Cardiac fibroblast (primary cell): ENCODE data around the gene EPHB2.

Experiments
- DNase-seq, 2 donors: peaks; one replicate each; pipeline versions ENCODE4 v3.0.0 to v3.0.0-alpha.2; 2010; ENCODE audit warnings: low read depth in 2 of 2
- H3K4me3 ChIP-seq, 2 donors: replicated peaks in 1 of 2; 1 replicate in 1 of 2; 2 replicates in 1 of 2; pipeline ENCODE4 v1.5.1; 2011; ENCODE audit warnings: low read depth in 2 of 2, low read length in 2 of 2, mild to moderate bottlenecking in 2 of 2, moderate library complexity in 1 of 2
- TF ChIP-seq, protein P1 (sequence below): IDR thresholded peaks from one replicate; pipeline ENCODE4 v1.5.1; 2011; ENCODE audit warnings: low read depth, mild to moderate bottlenecking, low read length, inconsistent platforms

EPHB2 gene

DNA sequence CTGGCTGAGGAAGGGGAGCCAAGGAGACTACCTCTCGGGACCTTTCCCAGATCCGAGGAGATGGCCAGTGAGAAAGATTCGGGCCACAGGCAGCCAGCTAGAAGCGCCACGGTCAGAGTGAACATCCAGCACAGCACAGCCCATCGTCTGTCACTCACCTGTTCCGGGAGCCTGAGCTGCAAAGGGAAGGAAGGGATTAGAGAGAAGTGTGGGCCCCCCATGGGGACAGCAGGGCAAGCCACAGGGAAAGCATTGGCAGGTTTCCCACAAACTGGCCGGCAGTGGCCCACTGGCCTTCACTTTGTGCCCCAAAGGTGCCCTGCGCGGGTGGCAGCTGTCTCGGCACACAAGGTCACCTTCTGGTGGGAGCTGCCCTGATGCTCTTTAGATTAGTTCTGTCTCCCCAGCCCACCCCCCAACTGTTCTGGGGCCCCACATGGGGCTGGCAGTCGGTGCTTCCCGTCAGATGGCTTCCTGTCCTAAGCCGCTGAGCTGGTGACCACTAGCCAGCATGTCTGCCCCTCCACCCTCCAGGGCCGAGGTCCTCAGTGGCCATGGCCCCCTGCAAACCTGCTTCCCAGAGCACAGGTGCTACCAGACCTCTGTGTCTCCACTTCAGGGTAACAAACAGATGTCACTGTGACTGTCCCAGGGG, 205.3 kb downstream of the EPHB2 start:
- H3K4me3 ChIP-seq = no peak overlapping the region
- no peak for DNase-seq
- TF ChIP-seq, protein P1, sequence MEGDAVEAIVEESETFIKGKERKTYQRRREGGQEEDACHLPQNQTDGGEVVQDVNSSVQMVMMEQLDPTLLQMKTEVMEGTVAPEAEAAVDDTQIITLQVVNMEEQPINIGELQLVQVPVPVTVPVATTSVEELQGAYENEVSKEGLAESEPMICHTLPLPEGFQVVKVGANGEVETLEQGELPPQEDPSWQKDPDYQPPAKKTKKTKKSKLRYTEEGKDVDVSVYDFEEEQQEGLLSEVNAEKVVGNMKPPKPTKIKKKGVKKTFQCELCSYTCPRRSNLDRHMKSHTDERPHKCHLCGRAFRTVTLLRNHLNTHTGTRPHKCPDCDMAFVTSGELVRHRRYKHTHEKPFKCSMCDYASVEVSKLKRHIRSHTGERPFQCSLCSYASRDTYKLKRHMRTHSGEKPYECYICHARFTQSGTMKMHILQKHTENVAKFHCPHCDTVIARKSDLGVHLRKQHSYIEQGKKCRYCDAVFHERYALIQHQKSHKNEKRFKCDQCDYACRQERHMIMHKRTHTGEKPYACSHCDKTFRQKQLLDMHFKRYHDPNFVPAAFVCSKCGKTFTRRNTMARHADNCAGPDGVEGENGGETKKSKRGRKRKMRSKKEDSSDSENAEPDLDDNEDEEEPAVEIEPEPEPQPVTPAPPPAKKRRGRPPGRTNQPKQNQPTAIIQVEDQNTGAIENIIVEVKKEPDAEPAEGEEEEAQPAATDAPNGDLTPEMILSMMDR = no peak

DNA sequence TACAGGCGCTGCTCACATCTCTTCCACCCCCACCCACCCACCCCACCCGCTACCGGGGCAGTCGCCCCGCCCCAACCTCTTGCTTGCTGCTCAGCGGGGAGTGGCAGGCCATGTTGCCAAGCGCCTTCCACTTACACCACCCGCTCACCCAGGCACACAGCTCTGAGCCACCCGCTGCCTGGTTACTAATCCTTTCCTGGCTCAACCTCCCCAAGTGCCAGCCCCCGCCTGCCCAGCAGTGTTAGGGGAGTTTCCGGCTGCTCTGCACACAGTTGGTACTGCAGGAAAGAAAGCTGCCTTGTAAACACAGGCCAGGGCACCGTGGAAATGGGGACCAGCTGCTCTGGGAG, 205.8 kb downstream of the EPHB2 start:
- no peak overlapping the region for H3K4me3 ChIP-seq
- TF ChIP-seq, protein P1 = no peak
- no peak for DNase-seq

DNA sequence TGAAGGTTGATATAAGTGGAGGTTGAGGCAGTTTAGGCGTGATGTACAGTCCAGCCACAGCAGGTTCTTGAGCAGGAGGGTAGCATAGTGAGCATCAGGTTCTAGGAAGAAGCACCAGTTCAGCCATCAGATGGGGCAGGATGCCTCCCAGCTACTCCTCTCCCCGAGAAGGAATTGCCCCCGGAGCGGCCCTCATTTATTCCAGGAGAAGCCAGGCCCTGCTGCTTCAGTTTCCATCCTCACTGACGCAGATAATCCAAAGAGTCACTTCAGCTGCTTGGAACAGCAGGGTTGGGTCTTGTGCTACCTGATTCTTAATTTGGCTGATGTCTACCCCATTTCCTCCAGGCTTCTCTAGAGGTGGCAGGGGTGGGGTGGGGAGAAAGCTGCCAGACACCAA, 207.3 kb downstream of the EPHB2 start:
- TF ChIP-seq, protein P1 = no peak
- no peak for DNase-seq

DNA sequence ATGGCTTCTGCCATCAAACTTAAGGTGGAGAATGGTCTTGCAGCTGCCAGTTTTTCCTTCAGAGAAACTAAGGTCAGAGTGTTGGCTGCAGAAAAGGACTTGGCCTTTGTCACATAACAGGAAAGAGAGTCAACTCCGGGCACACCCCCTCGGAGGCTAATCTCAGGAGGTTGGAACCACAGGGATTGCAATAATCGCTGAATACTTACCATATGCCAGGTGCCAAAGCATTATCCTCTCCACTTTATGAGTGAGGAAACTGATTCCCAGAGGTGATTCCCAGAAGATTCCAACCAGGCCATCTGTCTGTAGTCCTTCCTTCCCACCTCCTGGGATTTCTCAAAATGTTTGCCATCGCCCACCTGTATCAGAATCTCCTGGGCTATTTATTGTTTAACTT, 208.0 kb downstream of the EPHB2 start:
- H3K4me3 ChIP-seq = no peak overlapping the region

More for the DNA sequence above, 207.3 kb downstream of the EPHB2 start:
- H3K4me3 ChIP-seq = no peak overlapping the region

DNA sequence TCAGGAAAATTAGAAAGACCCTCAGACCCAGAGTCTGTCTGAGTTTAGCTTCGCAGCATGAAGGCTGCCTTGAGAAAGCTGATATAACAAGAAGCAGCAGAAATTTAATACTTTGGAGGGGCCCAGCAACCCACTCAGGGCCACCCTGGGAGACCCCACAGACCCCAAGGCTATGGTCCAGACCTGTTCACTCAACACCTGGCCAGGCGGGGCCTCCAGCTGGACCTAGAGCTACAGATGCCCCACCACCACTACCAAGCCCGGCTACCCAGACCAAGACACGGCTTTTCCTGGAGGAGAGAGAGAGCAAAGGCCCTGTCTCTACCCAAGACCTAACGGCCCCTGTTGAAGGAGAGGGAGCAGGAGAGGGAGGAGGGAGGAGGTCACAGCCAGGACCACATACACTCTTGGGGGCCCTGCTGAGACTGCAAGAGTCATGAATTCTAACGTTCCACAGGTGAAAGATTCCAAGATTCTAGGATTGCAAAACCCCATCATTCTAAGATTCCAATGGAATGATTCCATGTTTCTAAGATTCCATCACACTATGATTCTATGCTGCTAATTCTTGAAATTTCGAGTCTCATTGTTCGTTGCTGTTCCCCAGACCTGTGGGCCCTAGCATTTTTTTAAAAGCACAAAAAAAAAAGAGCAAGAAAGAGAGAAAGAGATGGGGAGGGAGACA, 208.8 kb downstream of the EPHB2 start:
- DNase-seq = peak in 1 of 2 donors; percentile 3
- TF ChIP-seq, protein P1 = no peak
- no peak overlapping the region for H3K4me3 ChIP-seq

More for the DNA sequence above, 208.0 kb downstream of the EPHB2 start:
- TF ChIP-seq, protein P1 = no peak
- no peak for DNase-seq

DNA sequence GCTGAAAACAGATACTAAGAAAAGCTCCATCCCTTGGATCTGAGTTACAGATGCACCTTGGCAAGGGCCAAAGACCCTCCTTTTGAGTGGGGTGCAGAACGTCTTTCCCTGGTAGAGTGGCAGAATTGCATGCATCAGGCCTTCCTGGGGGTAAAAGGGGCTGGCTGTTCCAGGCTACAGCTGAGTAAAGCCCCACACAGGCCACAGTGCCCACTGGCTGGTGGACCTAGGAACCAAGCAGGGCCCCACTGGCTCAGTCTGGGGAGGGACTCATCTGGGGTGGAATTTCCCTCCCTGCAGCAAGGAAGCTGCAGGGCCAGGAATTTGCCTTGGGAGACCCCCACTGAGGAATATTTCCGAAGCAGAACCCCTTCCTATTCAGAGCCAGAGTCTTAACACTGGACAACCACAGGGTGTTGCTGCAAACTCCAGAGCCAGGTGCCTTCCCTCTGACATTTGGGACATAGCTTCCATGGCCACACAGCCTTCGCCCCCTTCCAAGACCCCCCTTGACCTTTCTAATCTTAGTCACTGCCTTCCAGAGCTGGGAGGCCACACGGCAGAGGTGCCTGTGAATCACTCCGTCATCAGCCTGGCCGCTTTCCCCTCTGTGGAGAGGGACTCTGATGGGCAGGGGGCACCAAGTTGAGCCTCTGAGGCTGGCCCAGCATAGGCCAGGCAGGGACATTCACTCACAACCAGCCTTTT, 209.5 kb downstream of the EPHB2 start:
- TF ChIP-seq, protein P1 = no peak
- H3K4me3 ChIP-seq = no peak overlapping the region
- no peak for DNase-seq
